Measurements from ENCODE around the gene ABTB1. TPM values are rescaled to one million over a fixed set of nuclear protein-coding genes. Genes with fewer than 3 reads are reported as not detected.

ABTB1 gene
- total and polyA plus RNA-seq, 2 of the 13 experiments (the other 11 are each of a cell fraction or from before 2014, with no cell fraction given), result 0.42 to 14.5 TPM

- H3K27ac ChIP-seq (ENCODE audit: extremely low read length, insufficient read depth, low read length), result no peak overlapping the region
- 42% methylated on average over 4 of the region's 4 CpGs for WGBS (ENCODE audit: low lambda C conversion rate)
- POLR2A ChIA-PET, result interaction anchor here (1.2 kb wide), 1 partner anchor 31 kb away, joined by 4 read pairs; no protein-coding TSS in a partner anchor
- no peaks in the 10 kb centered on the region; the same call in 1 of the 2 replicates for H4K20me1 ChIP-seq (ENCODE audit: insufficient read depth, low read length)
- BruUV-seq (replicated peaks), result no TSS peak
- CTCF ChIA-PET (ENCODE audit: low intra/inter-chr PET ratio, low total read pairs), result no interaction called here
- in situ Hi-C loops (cut with HindIII; ENCODE audit: extremely low pct_ligation_motif_present, low pct_unique_long_range_greater_than_20kb) (no loop called here), intact Hi-C loops (cut with micrococcal nuclease; ENCODE audit: unreplicated experiment) (no loop called here)
- no peak overlapping the region for H3K4me2 ChIP-seq (ENCODE audit: low read depth, low read length)
- FAIRE-seq (no peak), ATAC-seq (no peak), DNase-seq (ENCODE audit: low spot score) (no peak)
- H3K4me1 ChIP-seq (ENCODE audit: insufficient read depth, low read length), result peaks cover 21% of the 10 kb centered on the region
- no peak overlapping the region for H2AFZ ChIP-seq (ENCODE audit: low read length)
- H3K79me2 ChIP-seq (ENCODE audit: insufficient read depth, low read length), result no peaks in the 10 kb centered on the region
- peaks cover 2 to 7% of the 10 kb centered on the region in 2 experiments for H3K27me3 ChIP-seq (ENCODE audit: control insufficient read depth in 1 of 2, insufficient read depth in 2 of 2, low read length in 2 of 2)
- no peaks in the 10 kb centered on the region for H3K36me3 ChIP-seq (replicated peaks in 1 of 2; ENCODE audit: control insufficient read depth in 1 of 2, insufficient read depth in 2 of 2, low read length in 2 of 2)
- H3K4me3 ChIP-seq (replicated peaks in 1 of 3; ENCODE audit: insufficient read depth in 1 of 3, low read depth in 2 of 3, low read length in 3 of 3), result no peak overlapping the region
- no peak overlapping the region for H3K9ac ChIP-seq (ENCODE audit: insufficient read depth, low read depth, low read length)
- TF ChIP-seq ZNF326 (CRISPR knock-in tag; IDR thresholded peaks at IDR 0.05; ENCODE audit: borderline replicate concordance) (no peak), ZC3H13 (CRISPR knock-in tag; IDR thresholded peaks at IDR 0.05) (no peak), JDP2 (CRISPR knock-in tag; IDR thresholded peaks at IDR 0.05; ENCODE audit: borderline replicate concordance) (no peak), CSRNP2 (CRISPR knock-in tag; conservative IDR thresholded peaks at IDR 0.05; ENCODE audit: low read depth) (no peak), NBN (conservative IDR thresholded peaks at IDR 0.05) (no peak), ZBTB34 (CRISPR knock-in tag; IDR thresholded peaks at IDR 0.05) (no peak), NRL (CRISPR knock-in tag; IDR thresholded peaks at IDR 0.05; ENCODE audit: borderline replicate concordance) (no peak), ZNF331 (CRISPR knock-in tag; IDR thresholded peaks at IDR 0.05) (no peak), TOPORS (CRISPR knock-in tag; IDR thresholded peaks at IDR 0.05) (no peak), ZNF615 (CRISPR knock-in tag; IDR thresholded peaks at IDR 0.05; ENCODE audit: borderline replicate concordance) (no peak), RFX1 (IDR thresholded peaks at IDR 0.05) (no peak), ZNF737 (CRISPR knock-in tag; IDR thresholded peaks at IDR 0.05; ENCODE audit: borderline replicate concordance) (no peak), MIXL1 (CRISPR knock-in tag; IDR thresholded peaks at IDR 0.05) (no peak), SMYD3 (CRISPR knock-in tag; IDR thresholded peaks at IDR 0.05) (no peak), BHLHE40 (IDR thresholded peaks at IDR 0.05; ENCODE audit: low read length) (no peak), E2F1 (CRISPR knock-in tag; IDR thresholded peaks at IDR 0.05) (no peak)
- H3K9me3 ChIP-seq (ENCODE audit: low read length), result no peaks in the 10 kb centered on the region
Observed at GRCh38 chr3:127628426-127628787, 44.3 kb upstream of the ABTB1 start.

All from HepG2 (cell line).